EH (cell line): ENCODE results near the gene E2F1.
"Not testable (repeated sequence)": the region's sequence is repeated elsewhere in the genome, so short reads cannot be mapped to it uniquely, and the experiment has no call there.

Source experiments
- DNase-seq: peaks from one replicate; pipeline ENCODE4 v3.0.0-alpha.2; 2015; ENCODE audit warnings: low read depth

E2F1 gene

DNA sequence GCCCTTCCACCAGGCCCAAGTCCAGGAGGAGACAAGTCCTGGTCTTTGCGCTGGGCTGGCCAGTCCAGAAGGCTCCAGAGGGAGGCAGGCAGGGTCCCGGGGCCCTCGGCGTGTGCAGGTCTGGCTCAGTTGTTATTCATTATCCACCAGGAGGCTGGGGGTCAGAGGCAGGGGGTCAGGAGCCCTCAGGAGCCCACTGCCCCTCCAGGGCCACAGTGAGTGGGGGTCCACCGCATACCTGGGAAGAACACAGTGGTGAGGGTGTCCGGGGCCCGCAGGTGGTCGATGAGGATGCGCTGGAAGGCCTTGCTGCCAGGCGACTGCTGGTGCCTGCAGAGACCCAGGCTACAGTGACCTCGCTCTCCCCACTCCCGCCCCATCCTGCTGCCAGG lies 28.5 kb downstream of the E2F1 start:
- no peak for DNase-seq

DNA sequence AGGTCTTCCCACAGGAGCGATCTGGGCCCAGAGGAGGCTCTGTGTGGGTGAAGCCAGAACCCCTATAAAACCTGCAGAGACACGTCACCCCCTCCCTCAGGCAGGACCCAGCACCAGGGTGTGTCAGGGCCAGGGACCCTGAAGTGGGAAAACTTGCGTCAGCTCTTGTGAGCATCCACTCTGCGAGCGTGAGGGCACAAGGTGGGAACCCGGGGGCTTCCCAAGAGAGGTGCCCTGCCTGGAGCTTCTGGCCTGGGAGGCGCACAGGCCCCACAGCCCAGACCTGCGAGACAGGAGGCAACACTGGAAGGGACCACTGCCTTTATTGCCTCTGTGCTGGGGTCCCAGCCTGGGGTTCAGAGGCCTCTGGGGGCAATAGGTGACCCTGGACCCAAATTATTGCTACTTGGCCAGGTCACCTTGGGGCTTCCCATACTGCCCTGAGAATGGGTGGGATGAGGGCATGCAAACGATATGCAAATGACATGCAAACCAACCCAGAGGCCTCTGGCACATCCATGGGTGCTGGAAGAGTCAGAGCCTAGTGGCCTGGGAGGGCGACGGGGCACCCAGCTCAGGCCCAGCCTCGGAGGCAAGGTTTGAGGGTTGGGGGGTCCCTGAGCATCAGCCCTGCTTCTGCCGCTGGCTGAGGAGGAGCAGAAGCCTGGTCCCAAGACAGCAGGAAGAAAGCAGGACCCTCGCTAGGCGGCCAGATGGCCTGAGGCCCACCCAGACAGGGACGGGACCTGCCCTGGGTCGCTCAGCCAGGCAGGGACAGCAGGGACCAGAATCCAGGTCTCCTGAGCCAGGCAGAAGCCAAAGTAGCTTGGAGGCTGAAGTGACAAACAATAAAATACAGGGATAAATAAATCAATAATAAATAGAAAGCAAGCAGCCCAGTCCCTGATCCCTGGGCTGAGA lies 29.1 kb downstream of the E2F1 start:
- DNase-seq: no peak

DNA sequence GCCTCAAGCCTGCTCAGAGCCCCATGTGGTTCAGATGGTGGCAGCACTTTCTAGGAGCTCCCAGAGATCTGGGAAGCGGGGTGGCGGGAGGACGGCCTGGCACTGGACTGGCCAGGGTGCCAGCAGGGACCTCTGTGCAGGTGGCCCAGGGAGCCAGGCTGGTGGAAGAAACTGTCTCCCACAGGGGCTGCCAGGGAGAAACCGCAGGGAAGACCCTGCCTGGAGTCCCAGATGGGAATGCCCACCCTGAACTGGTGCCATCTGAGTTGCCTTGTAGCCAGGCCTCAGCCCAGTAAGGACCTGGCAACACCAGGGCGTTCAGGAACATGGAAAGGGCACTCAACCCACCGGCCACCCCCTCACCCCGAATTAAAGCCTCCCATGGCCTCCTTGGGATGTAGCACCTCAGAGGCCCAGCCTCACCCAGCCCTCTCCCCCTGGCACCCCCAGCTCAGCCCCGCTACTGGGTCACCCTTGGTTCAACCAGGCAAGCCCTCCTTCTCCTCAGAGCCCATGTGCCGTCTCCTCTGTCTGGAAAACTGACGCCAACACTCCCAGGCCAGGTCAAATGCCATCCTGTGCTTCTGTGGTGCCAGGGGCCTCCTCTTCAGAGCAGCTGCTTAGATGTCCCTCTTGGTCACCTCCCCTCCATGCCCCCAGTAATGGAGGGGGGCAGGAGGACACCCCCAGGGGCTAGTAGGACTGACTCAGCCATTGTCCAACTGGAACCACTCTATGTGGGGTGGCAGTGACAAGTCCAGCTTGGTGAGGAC lies 30.0 kb downstream of the E2F1 start:
- no peak for DNase-seq

DNA sequence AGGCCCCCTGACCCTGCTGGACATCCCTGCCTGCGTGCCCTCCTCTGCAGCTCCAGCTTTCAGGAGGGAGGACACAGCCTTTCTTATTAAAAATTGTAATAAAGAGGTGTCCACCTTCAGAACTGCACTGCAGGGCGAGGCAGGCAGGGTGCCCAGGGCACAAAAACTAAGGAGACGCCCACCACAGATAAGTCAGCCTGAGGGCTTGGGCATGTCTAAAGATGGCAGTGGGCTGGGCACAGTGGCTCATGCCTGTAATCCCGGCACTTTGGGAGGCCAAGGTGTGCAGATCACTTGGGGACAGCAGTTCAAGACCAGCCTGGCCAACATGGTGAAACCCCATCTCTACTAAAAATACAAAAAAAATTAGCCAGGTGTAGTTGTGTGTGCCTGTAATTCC lies 31.0 kb downstream of the E2F1 start:
- no peak for DNase-seq

DNA sequence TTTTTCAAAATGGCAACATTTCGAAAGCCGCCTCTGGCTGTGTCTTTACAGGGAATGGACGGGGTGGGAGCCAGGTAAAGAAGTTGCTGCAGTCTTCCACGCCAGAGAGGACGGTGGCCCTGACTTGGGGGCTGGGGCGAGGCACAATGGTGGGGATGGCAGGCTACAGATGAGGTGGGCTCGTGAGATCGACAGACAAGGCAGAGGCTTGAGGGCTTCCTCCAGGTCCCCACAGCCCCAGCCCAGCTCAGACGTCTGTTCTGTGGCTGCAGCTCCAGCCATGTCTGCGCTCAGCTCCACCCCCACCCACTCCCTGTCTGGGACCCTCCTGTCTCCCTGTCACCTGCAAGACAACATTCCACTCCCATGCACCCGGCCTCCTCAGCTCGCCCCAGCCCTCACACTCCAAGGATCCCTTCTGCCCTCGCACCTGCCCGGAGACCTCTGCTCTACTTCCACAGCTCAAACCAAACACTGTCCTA lies 31.5 kb downstream of the E2F1 start:
- no peak for DNase-seq

DNA sequence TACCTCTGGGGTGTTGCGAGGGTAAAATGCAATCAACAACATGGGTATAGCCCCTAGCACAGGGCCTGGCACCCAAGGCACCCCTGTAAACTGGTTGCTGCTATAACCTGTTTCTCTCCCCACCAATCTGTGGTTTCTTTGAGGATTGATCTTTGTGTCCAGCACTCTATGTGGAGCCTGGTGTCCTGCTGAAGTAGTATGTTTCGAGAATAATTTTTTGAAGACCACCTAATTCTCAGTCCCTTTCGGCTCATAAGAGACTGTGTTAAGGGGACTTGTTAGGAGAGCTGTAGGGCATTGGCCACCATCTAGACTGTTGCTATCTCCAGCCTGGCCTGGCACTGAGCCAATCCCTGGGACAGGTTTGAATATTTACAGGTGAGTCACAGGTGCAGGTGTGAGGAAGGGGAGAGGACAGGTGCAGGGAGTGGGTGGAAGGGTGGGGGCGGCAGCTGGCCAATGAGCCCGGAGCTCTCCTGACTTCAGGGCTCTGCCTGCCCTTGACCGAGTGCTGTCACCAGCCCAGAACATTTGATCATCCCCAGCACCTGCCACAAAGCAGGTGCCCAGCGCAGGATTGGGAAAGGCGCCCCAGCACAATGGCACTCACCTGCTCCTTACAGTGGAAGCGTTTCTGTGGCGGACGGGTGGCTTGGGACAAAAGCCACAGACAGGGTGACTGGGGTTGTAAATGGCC lies 32.1 kb downstream of the E2F1 start:
- no peak for DNase-seq

DNA sequence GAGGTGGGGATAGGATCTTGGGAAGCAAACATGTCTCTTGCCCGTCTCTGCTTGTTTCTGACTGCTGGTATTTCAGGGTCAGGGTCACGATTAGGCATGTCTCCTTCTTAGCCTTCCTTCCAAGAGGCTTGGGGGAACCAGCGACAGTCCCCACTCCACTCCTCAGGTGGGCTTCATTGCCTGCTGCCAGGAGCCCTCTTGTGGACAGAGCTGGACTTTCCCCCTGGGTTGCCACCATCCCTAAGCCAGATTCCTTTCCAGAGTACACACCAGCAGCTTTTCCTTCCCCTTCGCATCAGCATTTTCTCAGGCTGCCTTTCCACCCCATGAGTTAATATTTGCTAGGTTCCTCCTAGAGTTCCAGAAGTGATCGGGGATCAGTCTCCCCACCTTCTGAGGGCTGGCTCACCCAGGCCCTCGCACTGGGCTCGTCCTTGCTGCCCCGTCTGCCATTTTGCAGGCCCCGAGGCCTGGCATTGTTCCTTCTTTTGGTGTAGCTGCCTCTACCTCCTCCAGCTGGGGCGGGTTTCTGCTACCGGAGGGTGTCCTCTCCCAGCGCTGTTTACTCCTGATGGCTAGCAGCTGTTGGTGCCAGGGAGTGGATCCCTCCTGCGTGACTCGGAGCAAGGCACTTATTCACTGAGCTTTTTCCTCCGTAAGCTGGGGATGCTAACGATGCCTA lies 32.8 kb downstream of the E2F1 start:
- DNase-seq: peak; percentile 74

DNA sequence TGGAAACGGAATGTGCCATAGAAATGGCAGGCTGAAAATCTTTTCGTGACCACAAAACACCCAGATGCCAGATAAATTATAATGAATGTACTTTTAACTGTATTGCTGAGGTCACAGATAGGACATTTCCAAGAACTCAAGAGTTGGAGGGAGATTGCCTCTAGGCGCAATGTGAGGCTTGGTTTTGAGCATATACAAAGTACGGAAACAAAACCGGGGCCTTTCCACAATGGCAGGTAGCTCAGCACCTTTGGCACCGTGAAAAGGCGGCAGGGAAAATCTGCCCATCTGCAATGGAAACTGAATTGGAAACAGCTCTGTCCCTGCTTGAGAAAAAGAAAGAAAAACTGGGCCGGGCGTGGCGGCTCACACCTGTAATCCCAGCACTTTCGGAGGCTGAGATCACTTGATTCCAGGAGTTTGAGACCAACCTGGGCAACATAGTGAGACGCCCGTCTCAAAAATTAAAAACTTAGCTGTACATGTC lies 34.6 kb downstream of the E2F1 start:
- no peak for DNase-seq

DNA sequence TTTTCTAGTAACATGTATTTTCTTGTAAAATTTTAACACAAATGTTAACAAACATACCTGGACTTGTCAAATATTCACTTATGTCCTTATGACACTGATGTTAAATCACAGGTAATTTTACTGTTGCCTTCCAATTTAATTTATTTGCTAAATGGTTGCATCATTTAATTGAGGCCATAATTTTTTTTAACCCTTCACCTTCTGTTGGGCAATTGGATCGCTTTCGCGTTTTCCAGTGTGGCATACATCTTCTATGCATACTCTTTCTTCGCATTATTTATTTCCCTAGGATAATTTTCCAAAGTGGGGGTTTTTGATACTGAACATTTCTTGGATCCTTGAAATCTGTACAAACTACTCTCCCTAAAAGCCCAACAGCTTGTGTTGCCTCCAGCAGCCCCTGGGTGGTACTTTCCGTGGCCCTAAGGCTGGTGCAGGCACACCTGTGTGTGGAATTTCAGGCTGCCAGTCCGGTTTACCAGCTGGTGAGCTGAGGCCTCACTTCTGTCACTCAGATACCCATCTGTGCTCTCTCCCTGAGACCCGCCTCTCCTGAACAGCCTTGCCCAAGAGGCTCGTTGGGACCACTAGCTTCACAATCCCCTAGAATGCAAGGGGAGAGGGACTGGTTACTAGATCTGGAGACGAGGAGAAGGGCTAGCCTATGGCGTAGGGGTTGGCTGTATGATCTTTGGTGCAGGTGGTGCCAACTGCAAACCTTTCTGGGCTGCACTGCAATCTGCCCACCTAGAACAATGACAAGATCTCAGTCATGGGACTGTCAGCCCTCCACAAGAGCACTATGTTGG lies 35.2 kb downstream of the E2F1 start:
- DNase-seq: no peak

DNA sequence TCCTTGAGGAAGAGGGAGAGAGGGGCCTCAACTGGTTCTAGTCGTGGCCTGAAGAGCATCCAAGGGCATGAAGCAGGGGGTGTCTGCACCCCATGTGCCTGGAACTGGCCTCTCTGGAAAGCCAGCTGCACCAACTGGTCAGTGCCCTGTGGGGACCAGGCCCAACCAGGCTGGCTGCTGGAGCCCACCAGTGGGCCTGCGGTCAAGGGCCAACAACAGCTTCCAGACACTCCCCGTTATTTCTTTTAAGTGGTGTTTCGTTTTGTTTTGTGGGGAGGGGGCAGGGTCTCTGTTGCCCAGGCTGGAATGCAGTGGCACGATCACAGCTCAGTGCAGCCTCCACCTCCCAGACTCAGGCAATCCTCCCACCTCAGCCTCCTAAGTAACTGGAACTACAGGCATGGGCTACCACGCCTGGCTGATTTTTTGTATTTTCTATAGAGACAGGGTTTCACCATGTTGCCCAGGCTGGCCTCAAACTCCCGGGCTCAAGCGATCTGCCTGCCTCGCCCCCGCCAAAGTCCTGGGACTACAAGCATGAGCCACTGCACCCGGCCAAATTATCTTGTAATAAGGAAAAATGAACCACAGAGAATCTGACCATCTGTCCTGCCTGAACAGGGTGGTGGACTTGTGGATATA lies 36.0 kb downstream of the E2F1 start:
- no peak for DNase-seq

DNA sequence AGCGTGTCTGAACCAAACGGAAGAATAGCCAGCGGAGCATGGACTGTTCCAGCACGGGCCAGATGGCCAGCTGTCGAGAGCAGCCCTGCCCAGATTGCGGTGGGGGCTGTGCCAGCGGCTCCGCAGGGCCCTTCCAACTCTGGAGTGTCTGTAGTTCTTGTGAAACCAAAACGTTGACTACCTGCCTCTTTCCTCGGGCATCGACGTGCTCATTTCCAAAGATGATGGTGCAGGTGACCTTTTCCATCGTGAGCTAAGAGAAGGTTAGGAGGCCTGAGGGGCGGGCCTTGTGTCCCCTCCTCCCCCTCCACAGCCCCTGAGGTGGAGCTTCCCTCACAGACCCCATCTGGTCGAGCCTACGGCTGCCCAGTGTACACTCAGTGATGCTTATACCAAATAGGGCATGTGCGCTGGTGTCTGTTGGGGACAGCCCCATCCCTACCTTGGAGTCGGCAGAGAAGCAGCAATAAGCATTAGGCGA lies 36.9 kb downstream of the E2F1 start:
- DNase-seq: no peak

DNA sequence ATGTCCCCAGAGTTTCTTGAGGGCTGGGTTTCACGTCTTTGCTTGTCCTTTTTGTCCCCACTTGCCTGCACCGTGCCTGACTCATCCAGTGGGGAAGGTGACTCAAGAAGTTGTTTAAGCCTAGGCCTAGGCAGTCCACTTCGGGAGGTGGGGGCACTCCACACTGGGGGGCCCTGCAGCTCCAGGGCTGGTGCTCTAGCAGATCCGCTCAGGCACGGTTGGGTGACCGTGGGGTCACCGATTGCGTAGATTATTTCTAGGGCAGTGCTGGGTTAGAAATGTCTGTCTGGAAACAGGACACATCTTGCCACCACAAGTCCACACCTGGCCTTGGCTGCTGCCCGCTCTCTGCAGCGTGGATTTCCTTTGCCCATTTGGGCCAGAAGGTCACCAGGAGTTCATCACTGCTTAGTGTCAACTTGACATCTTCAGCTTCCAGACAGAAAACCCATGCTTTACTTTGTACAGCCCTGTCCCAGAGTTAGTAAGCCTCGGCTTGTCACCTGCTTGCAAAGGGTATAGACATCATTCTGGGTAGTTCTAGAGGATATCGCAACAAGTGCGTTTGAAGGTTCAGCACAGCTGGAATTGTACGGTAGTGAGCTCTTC lies 37.7 kb downstream of the E2F1 start:
- peak; percentile 21 for DNase-seq

DNA sequence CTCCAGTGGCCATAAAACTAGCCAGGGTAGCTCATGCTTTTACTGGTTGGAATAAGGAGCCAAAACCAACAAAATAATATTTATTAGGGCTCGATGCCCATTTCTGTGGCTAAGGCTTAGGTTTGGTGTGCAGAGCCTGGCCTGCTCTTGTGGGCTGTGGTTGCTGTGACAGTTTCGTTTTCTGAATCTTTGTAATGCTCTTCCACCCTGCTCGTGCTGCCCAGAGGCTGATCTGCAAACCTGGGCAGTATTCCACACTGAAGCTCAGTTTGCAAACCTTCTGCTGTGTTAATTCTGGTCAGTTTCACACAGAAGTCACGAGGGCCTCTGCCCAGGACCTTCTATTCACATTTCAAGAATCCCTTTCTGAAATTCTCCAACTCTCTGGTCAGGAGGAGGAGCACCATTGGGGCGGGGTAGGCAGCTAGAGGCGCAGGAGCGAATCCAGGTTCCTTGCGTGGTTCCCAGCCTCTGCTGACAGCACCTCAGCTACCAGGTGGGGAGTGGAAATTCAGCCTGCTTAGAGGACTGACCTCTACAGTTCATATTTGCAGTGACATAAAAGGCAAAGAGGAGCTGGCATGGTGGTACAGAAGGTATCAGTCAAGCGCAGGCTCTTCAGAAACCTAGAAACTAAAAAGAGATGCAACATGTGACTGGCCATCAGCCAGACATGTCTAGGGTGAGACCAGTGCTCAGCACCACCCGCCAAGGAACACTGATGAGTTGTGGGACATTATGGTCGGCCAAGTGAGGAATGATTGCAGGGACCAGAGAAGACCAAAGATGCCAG lies 38.4 kb downstream of the E2F1 start:
- DNase-seq: peak; percentile 84

DNA sequence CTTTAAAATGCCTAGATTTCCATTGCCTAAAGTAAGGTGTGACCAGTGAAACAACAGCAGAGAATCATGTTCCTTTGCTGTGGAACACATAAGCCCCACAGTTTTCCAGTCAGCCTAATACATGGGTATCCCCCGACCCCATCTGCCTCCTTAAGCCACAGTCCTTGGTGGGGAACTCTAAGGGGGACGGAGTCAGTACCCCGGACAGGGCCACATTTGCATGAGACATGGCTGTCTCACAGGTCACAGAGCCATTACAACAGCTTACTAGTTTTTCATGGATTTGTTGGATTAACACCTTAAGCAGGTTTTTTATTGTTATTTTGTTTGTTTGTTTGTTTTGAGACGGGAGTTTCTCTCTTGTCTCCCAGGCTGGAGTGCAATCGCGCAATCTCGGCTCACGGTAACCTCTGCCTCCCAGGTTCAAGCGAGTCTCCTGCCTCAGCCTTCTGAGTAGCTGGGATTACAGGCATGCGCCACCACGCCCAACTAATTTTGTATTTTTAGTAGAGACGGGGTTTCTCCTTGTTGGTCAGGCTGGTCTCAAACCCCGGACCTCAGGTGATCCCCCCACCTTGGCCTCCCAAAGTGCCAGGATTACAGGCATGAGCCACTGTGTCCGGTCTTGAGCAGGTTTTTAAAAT lies 39.1 kb downstream of the E2F1 start:
- DNase-seq: not testable (repeated sequence)

DNA sequence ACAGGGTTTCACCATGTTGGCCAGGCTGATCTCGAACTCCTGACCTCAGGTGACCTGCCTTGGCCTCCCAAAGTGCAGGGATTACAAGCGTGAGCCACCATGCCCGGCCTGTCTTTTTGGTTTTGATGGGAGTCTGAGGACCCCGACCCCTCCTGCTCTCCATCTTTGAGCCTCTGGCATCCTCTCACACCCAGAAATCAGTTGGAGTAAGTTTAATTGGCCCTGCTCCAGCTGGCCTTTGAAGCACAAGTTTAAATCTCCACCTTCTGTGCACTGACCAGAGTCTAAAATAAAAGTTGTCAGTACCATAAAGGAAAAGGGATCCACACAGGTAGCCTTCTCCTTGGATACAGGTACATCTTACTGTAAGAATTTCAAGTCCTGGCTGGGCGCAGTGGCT lies 40.0 kb downstream of the E2F1 start:
- no peak for DNase-seq

DNA sequence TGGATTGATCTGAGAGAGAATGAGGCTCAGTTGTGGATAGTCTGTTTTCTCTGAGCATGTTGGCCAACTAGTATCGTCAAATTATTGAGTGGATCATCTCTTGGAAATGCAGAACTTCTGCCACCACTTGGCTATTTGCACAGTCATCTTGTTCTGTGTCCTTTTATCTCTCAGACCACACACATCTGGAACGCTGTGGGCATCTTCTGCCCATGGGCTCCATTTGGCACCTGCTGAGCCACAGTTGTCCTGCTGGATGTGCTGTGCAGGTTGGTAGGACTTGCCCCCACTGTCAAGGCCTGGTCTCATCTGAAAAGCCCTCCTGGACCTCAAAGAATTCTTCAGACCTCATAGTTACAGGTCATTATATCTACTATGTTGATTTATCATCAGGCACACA lies 40.8 kb downstream of the E2F1 start:
- no peak for DNase-seq

DNA sequence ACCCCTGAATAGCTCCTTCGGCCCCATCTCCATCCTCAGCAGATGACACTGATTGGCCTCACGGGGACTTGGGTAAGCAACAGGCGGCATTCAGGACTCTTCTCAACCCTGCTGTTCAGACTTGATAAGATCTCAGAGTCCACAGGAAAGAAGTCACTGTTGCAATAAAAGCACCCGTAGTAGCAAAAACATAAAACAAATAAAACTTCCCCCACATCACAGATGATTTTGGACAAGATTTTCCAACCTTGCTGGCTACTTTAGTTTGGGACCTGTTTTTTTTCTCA lies 41.2 kb downstream of the E2F1 start:
- DNase-seq: no peak

DNA sequence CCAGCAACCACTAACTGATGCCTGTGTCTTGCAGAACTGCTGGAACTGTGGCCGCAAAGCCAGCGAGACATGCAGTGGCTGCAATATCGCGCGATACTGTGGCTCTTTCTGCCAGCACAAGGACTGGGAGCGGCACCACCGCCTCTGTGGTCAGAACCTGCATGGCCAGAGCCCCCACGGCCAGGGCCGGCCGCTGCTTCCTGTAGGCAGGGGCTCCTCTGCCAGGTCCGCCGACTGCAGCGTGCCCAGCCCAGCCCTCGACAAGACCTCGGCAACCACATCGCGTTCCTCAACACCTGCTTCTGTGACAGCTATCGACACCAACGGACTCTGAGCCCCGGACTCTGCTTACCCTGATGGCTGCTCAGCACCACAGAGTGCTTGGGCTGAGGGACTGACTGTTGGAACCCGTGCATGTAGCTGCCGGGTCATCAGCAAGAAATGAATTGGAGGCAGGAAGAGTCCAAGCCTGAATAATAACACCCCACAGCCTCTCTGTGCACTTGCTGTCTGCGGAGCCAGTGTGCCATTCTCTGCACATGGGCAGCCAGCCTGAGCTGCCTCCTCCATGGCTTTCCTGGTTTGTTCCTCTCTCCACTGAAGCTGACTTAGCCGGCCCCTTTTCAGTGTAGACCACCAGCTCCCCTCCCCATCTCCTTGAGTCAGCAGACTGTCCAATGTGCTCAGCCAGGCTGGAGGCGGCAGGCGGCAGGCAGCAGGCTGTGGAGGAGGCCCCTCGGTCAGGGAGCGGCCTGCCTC lies 41.7 kb downstream of the E2F1 start:
- DNase-seq: no peak
